ENCODE results near the gene CLHC1. TPM values are rescaled to one million over a fixed set of nuclear protein-coding genes. Genes with fewer than 3 reads are reported as not detected.

CLHC1 gene
- total RNA-seq, 1 experiment from 2014 or later = 9.2 TPM

GRCh38 chr2:55236992-55237543, 5.0 kb upstream of the CLHC1 start:
- H3K27ac ChIP-seq (ENCODE audit: insufficient read length, low read depth, low read length) = no peak overlapping the region
- H2AFZ ChIP-seq (ENCODE audit: low read length) = no peak overlapping the region
- no peak overlapping the region for H3K4ac ChIP-seq (ENCODE audit: low read depth, low read length)
- no peak overlapping the region for H4K8ac ChIP-seq (replicated peaks; ENCODE audit: insufficient read length, low read depth, low read length)
- no peak overlapping the region for H3K18ac ChIP-seq (ENCODE audit: insufficient read length, low read depth, low read length)
- no peak overlapping the region for H2BK5ac ChIP-seq (ENCODE audit: insufficient read length, low read length)
- WGBS (ENCODE audit: extremely low coverage, insufficient read length, low lambda C conversion rate) = no CpG with 5 or more reads among the region's 2 CpGs
- H3K56ac ChIP-seq (ENCODE audit: insufficient read length, low read depth, low read length) = no peak overlapping the region
- H3K23ac ChIP-seq (ENCODE audit: insufficient read length, low read depth, low read length) = no peak overlapping the region
- peaks cover 5 to 12% of the 10 kb centered on the region in 2 experiments for H3K4me1 Mint-ChIP-seq
- no peak overlapping the region for H3K4me3 Mint-ChIP-seq
- H3K79me2 ChIP-seq (ENCODE audit: insufficient read depth, low read length) = peaks cover 10% of the 10 kb centered on the region
- H2BK12ac ChIP-seq (ENCODE audit: insufficient read length, low read depth, low read length) = no peak overlapping the region
- H3K27me3 Mint-ChIP-seq (ENCODE audit: low read depth) = no peaks in the 10 kb centered on the region; the same call in 1 of the 2 replicates
- H3K9me3 Mint-ChIP-seq = no peaks in the 10 kb centered on the region
- H3K4me1 ChIP-seq (ENCODE audit: insufficient read depth, low read length) = no peaks in the 10 kb centered on the region
- no peaks in the 10 kb centered on the region for H3K9me3 ChIP-seq (ENCODE audit: control insufficient read depth, low read depth, low read length)
- H4K91ac ChIP-seq (ENCODE audit: insufficient read length, low read depth, low read length) = no peak overlapping the region
- no peak overlapping the region for H3T11ph ChIP-seq (ENCODE audit: low read length)
- peaks cover 4% of the 10 kb centered on the region for H3K23me2 ChIP-seq (ENCODE audit: insufficient read length, low read depth, low read length, poor library complexity, severe bottlenecking)
- H3K27ac Mint-ChIP-seq = peak overlapping the region in 1 of 3 experiments; percentile 23; a peak in 1 of 7 replicates
- H3K4me2 ChIP-seq (ENCODE audit: insufficient read depth, insufficient read length, low read length) = no peak overlapping the region
- no peak overlapping the region for H4K5ac ChIP-seq (ENCODE audit: insufficient read length, low read depth, low read length)
- no peak overlapping the region for H2BK15ac ChIP-seq (ENCODE audit: low read depth, low read length)
- peaks cover 5% of the 10 kb centered on the region for H3K79me1 ChIP-seq (ENCODE audit: insufficient read depth, low read depth, low read length, poor library complexity, severe bottlenecking)
- H3K9ac ChIP-seq (ENCODE audit: extremely low read depth, insufficient read length, low read length) = no peak overlapping the region
- H3K36me3 Mint-ChIP-seq (ENCODE audit: insufficient read depth in 1 of 3, low read depth in 3 of 3) = peaks cover 28 to 69% (median 44%) of the 10 kb centered on the region in 3 experiments
- H2BK120ac ChIP-seq (ENCODE audit: low read depth, low read length, poor library complexity, severe bottlenecking) = no peak overlapping the region
- no peak for TF ChIP-seq CTCF (conservative IDR thresholded peaks at IDR 0.05)
- no peaks in the 10 kb centered on the region for H3K27me3 ChIP-seq (ENCODE audit: insufficient read depth, low read length)
- no peak overlapping the region for H2AK5ac ChIP-seq (ENCODE audit: insufficient read length, low read length)
- no peak overlapping the region for H3K14ac ChIP-seq (ENCODE audit: insufficient read depth, low read length)
- no peak for DNase-seq
- H4K20me1 ChIP-seq (ENCODE audit: control insufficient read depth, insufficient read depth, insufficient read length) = no peaks in the 10 kb centered on the region
- H2BK20ac ChIP-seq (ENCODE audit: low read depth, low read length, poor library complexity, severe bottlenecking) = no peak overlapping the region

Measured in H9 (cell line).